HG02970 (cell line): ENCODE measurements around the gene CTRL.
"Not testable (repeated sequence)": the region's sequence is repeated elsewhere in the genome, so short reads cannot be mapped to it uniquely, and the experiment has no call there.

Experiments
- ATAC-seq: cut with Tn5 transposase; IDR thresholded peaks from one replicate; pipeline ENCODE4 v1.9.1; 2021; ENCODE audit warnings: mild to moderate bottlenecking, moderate library complexity, moderate number of reproducible peaks; ENCODE audit not compliant: unreplicated experiment, low FRiP score

Gene CTRL

GRCh38 chr16:67931712-67932461 is at the start of gene CTRL:
Gene CTRL (minus strand): TSS chr16:67931862. CDS start chr16:67931852, 10 bp downstream.
- ATAC-seq = no peak

- no peak for ATAC-seq
Measured at GRCh38 chr16:67979955-67980678, 48.5 kb upstream of the CTRL start, which contains the start of gene DPEP3. Gene DPEP3 (minus strand): TSS chr16:67980499. CDS start chr16:67980380, 119 bp downstream.

GRCh38 chr16:67977469-67978227 is 46.0 kb upstream of the CTRL start:
- ATAC-seq = no peak

- no peak for ATAC-seq
Measured at GRCh38 chr16:67977005-67977404, 45.3 kb upstream of the CTRL start.

- ATAC-seq = no peak
Measured at GRCh38 chr16:67976205-67976604, 44.5 kb upstream of the CTRL start.

- ATAC-seq = no peak
Measured at GRCh38 chr16:67975321-67976105, 43.9 kb upstream of the CTRL start.

GRCh38 chr16:67972285-67972684 is 40.6 kb upstream of the CTRL start:
- not testable (repeated sequence) for ATAC-seq

GRCh38 chr16:67971111-67971510 is 39.4 kb upstream of the CTRL start:
- no peak for ATAC-seq

GRCh38 chr16:67969254-67970039 is 37.8 kb upstream of the CTRL start:
- ATAC-seq = no peak

GRCh38 chr16:67968400-67969253 is 37.0 kb upstream of the CTRL start, which contains the start of gene SLC12A4:
Gene SLC12A4 (minus strand): TSS chr16:67968637. CDS start chr16:67968553, 84 bp downstream.
- ATAC-seq = peak; percentile 60

- peak; percentile 15 for ATAC-seq
Measured at GRCh38 chr16:67967958-67968399, 36.3 kb upstream of the CTRL start.

- ATAC-seq = no peak
Measured at GRCh38 chr16:67967183-67967957, 35.7 kb upstream of the CTRL start.

GRCh38 chr16:67966549-67967182 is 35.0 kb upstream of the CTRL start:
- no peak for ATAC-seq

GRCh38 chr16:67965668-67966548 is 34.2 kb upstream of the CTRL start:
- ATAC-seq = no peak

- no peak for ATAC-seq
Measured at GRCh38 chr16:67964477-67965131, 32.9 kb upstream of the CTRL start.
